Activated naive CD8-positive, alpha-beta T cell treated with anti-CD3 and anti-CD28 coated beads, Interleukin-2, amount 10 ng/mL, durations not matched to agents 7 days and 5 days (primary cell): ENCODE measurements around the gene SURF4. TPM values are rescaled to one million over a fixed set of nuclear protein-coding genes. Genes with fewer than 3 reads are reported as not detected.

ENCODE experiments used
- ATAC-seq: fragments of 150-1000 bp; cut with Tn5 transposase; one replicate; pipeline ENCODE4 v1.10.0; 2021; ENCODE audit warnings: low read depth, moderate library complexity
- POLR2A ChIA-PET: fragments of 350-600 bp; sonication (Branson Sonifier 250); formaldehyde crosslinking; loops from one replicate; lab custom pipeline; 2021; ENCODE audit warnings: antibody characterized with exemption; lab: Charles Lee
- DNase-seq: peaks from one replicate; pipeline ENCODE4 v3.0.0; 2021
- H3K27ac Mint-ChIP-seq: one replicate; pipeline ENCODE4 v1.8.0; 2022; ENCODE audit warnings: mild to moderate bottlenecking, mixed read lengths
- H3K27me3 Mint-ChIP-seq: one replicate; pipeline ENCODE4 v1.8.0; 2022; ENCODE audit warnings: mild to moderate bottlenecking, moderate library complexity, mixed read lengths
- H3K36me3 Mint-ChIP-seq: one replicate; pipeline ENCODE4 v1.8.0; 2021; ENCODE audit warnings: mild to moderate bottlenecking, mixed read lengths
- H3K4me1 Mint-ChIP-seq: one replicate; pipeline ENCODE4 v1.8.0; 2021; ENCODE audit warnings: mixed read lengths
- H3K4me3 Mint-ChIP-seq: one replicate; pipeline ENCODE4 v1.8.0; 2022; ENCODE audit warnings: mild to moderate bottlenecking, moderate library complexity, mixed read lengths
- H3K9me3 Mint-ChIP-seq: one replicate; pipeline ENCODE4 v1.8.0; 2021; ENCODE audit warnings: mixed read lengths
- total RNA-seq, 2 experiments: library from RNA; stranded (reverse); gene quantifications; one replicate each; pipeline ENCODE4 v1.2.3, GENCODE V29; 2021

The SURF4 gene
- 100 to 1,000 TPM; 160 to 161 TPM for total RNA-seq

DNA sequence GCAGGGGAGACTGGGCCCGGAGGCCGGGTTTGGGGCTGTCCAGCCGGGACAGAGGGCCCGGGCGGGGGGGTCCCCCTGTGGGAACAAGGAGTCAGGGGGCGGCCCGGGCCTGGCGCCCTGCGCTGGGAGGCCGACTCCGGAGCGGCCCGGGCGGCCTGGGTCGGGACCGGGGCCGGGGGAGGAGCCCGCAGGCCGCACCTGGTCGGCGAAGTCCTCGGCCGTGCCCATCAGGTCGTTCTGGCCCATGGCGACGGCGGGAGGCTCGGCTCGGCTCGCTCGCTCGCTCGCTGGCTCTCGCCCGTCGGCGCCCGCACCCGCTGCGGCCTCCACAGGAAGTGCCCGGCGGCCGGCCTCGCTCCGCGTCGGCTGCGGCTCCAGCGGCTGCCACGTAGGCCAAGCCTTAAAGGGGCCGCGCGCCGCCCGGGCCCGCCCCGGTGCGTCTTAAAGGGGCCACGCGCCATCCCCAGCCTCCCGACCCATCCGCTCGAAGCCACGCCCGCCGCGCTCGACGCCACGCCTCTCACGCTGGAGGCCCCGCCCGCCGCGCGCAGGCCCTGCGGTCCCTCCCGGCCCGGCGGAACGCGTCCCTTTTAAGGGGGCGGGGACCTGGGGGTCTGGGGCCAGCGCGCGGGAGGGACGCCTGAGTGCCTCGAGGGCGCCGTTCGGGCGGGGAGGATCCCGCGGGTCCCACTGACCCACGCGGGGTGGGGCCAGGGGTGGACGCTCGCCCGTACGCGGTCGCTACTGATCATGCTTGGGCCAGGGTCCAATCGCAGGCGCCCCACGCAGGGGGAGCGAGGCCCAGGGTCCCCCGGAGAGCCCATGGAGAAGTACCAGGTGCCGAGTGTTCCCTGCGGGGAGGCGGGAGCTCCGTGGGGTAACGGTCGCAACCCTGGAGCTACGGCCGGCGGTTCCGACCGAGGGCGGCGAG lies at the start of gene SURF4, which contains the start of gene STKLD1:
Gene SURF4, minus strand, starts transcription at position 337 of the 931 bp plus-strand sequence. Its CDS starts 91 bp downstream, at position 246.
Gene STKLD1, plus strand, starts transcription at position 643 of the 931 bp plus-strand sequence. Its CDS starts 108 bp downstream, at position 751.
- Mint-ChIP-seq H3K36me3 (peaks cover 17% of the 10 kb centered on the region), H3K4me1 (peaks cover 41% of the 10 kb centered on the region), H3K4me3 (peak within 1 kb of the TSS; percentile 95), H3K27ac (peak within 1 kb of the TSS; percentile 99), H3K27me3 (peaks cover 3% of the 10 kb centered on the region), H3K9me3 (no peaks in the 10 kb centered on the region)
- ATAC-seq (peak; percentile 78), DNase-seq (peak; percentile 99)
- POLR2A ChIA-PET, result interaction anchor here (1.2 to 7.1 kb wide), 9 partner anchors 12 to 41 kb away, joined by 3 to 162 read pairs (median 8); partner anchors contain the start of genes MED22, RPL7A, SURF1 and SURF2

DNA sequence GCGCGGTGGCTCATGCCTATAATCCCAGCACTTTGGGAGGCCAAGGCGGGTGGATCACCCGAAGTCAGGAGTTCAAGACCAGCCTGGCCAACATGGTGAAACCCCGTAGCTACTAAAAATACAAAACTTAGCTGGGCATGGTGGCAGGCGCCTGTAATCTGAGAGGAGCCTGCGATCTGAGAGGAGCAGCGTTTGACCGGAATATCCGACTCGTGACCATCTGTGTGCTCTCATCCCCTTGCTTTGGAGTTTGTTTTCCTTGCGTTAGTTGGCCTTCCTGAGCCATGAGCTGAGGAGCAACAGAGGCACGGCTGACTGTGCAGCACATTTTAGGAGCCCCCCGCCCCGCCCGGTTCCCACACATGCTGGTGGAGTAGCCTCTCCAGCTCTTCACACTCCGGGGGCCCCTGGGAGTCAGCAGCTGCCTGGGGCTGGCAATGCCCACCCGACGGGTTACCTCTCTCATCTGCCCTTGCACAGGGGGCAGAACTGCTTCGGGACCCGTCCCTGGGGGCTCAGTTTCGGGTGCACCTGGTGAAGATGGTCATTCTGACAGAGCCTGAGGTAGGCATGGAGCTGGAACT lies 49.3 kb upstream of the SURF4 start:
- POLR2A ChIA-PET, result interaction anchor here (1.0 kb wide), 1 partner anchor 9 kb away, joined by 3 read pairs; no protein-coding TSS in a partner anchor
- Mint-ChIP-seq H3K27ac (no peak overlapping the region), H3K27me3 (peaks cover 29% of the 10 kb centered on the region), H3K4me3 (no peak overlapping the region), H3K9me3 (no peaks in the 10 kb centered on the region), H3K4me1 (peaks cover 12% of the 10 kb centered on the region), H3K36me3 (no peaks in the 10 kb centered on the region)
- DNase-seq (no peak), ATAC-seq (no peak)

- no peak overlapping the region for H3K27ac Mint-ChIP-seq
- H3K36me3 Mint-ChIP-seq, result no peaks in the 10 kb centered on the region
- H3K27me3 Mint-ChIP-seq, result peaks cover 21% of the 10 kb centered on the region
- ATAC-seq (no peak), DNase-seq (no peak)
- no peaks in the 10 kb centered on the region for H3K9me3 Mint-ChIP-seq
- POLR2A ChIA-PET, result no interaction called here
- H3K4me3 Mint-ChIP-seq, result no peak overlapping the region
- peaks cover 14% of the 10 kb centered on the region for H3K4me1 Mint-ChIP-seq
Measured at GRCh38 chr9:133424187-133424586, 48.3 kb upstream of the SURF4 start.

DNA sequence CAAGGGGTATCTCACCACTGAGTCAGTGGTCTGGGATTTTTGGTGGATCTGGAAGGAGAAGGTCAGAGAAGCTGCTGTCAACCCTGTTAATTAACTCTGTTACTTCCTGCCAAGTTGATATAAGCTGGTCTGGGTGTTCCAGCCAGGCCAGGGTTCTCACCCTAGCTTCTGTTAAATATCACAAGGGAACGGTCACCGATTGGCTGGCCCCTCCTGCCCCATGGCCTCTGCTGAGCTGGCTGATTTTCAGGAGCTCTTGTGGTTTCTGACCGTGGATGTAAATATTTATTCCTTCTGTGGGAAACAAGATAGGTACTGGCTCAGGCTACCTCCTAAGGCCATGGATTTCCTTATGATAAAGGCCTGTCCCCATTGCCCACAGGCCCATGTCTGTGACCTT lies 47.4 kb upstream of the SURF4 start:
- Mint-ChIP-seq H3K27ac (no peak overlapping the region), H3K36me3 (no peaks in the 10 kb centered on the region), H3K27me3 (peaks cover 18% of the 10 kb centered on the region), H3K9me3 (no peaks in the 10 kb centered on the region), H3K4me1 (peaks cover 21% of the 10 kb centered on the region), H3K4me3 (no peak overlapping the region)
- DNase-seq (no peak), ATAC-seq (no peak)
- POLR2A ChIA-PET, result no interaction called here

- ATAC-seq, result no peak
- Mint-ChIP-seq H3K27ac (peak within 1 kb of the TSS; percentile 17), H3K27me3 (peaks cover 5% of the 10 kb centered on the region), H3K4me3 (peak within 1 kb of the TSS; percentile 8), H3K9me3 (no peaks in the 10 kb centered on the region), H3K36me3 (no peaks in the 10 kb centered on the region), H3K4me1 (peaks cover 23% of the 10 kb centered on the region)
- DNase-seq, result no peak
- POLR2A ChIA-PET, result no interaction called here
Measured at GRCh38 chr9:133421615-133422542, 46.0 kb upstream of the SURF4 start, which contains the start of gene ADAMTS13. Gene ADAMTS13 (plus strand): TSS chr9:133422367. CDS start chr9:133422444, 77 bp downstream.

GRCh38 chr9:133420392-133420827 lies 44.5 kb upstream of the SURF4 start:
- no peak for DNase-seq
- no peak for ATAC-seq
- POLR2A ChIA-PET, result interaction anchor here (0.7 kb wide), 1 partner anchor 8 kb away, joined by 3 read pairs; no protein-coding TSS in a partner anchor
- Mint-ChIP-seq H3K27ac (peak overlapping the region; percentile 15), H3K4me3 (no peak overlapping the region), H3K36me3 (no peaks in the 10 kb centered on the region), H3K4me1 (peaks cover 35% of the 10 kb centered on the region), H3K27me3 (no peaks in the 10 kb centered on the region), H3K9me3 (no peaks in the 10 kb centered on the region)

DNA sequence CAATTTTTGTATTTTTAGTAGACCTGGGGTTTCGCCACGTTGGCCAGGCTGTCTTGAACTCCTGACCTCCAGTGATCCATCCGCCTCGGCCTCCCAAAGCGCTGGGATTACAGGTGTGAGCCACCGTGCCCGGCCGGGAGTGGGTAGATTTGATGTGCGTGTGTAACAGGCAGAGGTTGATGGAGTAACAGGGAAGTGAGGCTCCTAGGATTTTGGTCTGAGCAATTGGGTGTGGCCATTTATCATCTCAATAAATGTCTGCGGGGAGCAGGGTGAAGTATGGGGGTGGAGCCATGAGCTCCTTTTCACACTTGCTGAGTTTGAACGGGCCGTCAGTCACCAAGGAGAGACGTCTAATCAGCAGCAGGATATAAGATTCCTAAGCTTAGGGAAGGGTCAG lies 43.1 kb upstream of the SURF4 start:
- POLR2A ChIA-PET, result interaction anchor here (0.8 to 2.3 kb wide), 2 partner anchors 40 to 48 kb away, joined by 3 to 6 read pairs; partner anchors contain the start of gene CACFD1

GRCh38 chr9:133417541-133418461 lies 41.9 kb upstream of the SURF4 start, which contains the start of gene REXO4:
Gene REXO4 (minus strand): TSS chr9:133418010. CDS start chr9:133417844, 166 bp downstream.
- Mint-ChIP-seq H3K27ac (peak within 1 kb of the TSS; percentile 94), H3K9me3 (no peaks in the 10 kb centered on the region), H3K36me3 (peaks cover 7% of the 10 kb centered on the region), H3K4me1 (peaks cover 40% of the 10 kb centered on the region), H3K4me3 (peak within 1 kb of the TSS; percentile 85), H3K27me3 (no peaks in the 10 kb centered on the region)
- POLR2A ChIA-PET, result interaction anchor here (0.6 to 2.3 kb wide), 7 partner anchors 42 to 473 kb away, joined by 3 to 6 read pairs (median 4); partner anchors contain the start of genes CACFD1 and SURF1
- ATAC-seq, result peak; percentile 87
- DNase-seq, result peak; percentile 92

More for the DNA sequence above, 43.1 kb upstream of the SURF4 start:
- H3K36me3 Mint-ChIP-seq, result peaks cover 6% of the 10 kb centered on the region
- no peak for ATAC-seq
- peak overlapping the region; percentile 85 for H3K4me3 Mint-ChIP-seq
- peaks cover 40% of the 10 kb centered on the region for H3K4me1 Mint-ChIP-seq
- H3K9me3 Mint-ChIP-seq, result no peaks in the 10 kb centered on the region
- no peak for DNase-seq
- peak overlapping the region; percentile 94 for H3K27ac Mint-ChIP-seq
- H3K27me3 Mint-ChIP-seq, result no peaks in the 10 kb centered on the region

GRCh38 chr9:133415170-133415569 lies 39.3 kb upstream of the SURF4 start:
- peaks cover 12% of the 10 kb centered on the region for H3K36me3 Mint-ChIP-seq
- ATAC-seq (no peak), DNase-seq (no peak)
- H3K4me1 Mint-ChIP-seq, result peaks cover 29% of the 10 kb centered on the region
- POLR2A ChIA-PET, result interaction anchor here (0.8 kb wide), 1 partner anchor 85 kb away, joined by 3 read pairs; no protein-coding TSS in a partner anchor
- H3K9me3 Mint-ChIP-seq, result no peaks in the 10 kb centered on the region
- no peaks in the 10 kb centered on the region for H3K27me3 Mint-ChIP-seq
- peak overlapping the region; percentile 10 for H3K27ac Mint-ChIP-seq
- H3K4me3 Mint-ChIP-seq, result no peak overlapping the region

- Mint-ChIP-seq H3K27ac (no peak overlapping the region), H3K36me3 (peaks cover 16% of the 10 kb centered on the region), H3K4me1 (peaks cover 10% of the 10 kb centered on the region), H3K27me3 (no peaks in the 10 kb centered on the region), H3K4me3 (no peak overlapping the region), H3K9me3 (no peaks in the 10 kb centered on the region)
- DNase-seq (no peak), ATAC-seq (no peak)
- POLR2A ChIA-PET, result no interaction called here
Measured at GRCh38 chr9:133408042-133408441, 32.2 kb upstream of the SURF4 start.

GRCh38 chr9:133406480-133407307 lies 30.8 kb upstream of the SURF4 start:
- H3K4me3 Mint-ChIP-seq, result no peak overlapping the region
- H3K9me3 Mint-ChIP-seq, result no peaks in the 10 kb centered on the region
- peak; percentile 80 for ATAC-seq
- peak; percentile 83 for DNase-seq
- H3K27me3 Mint-ChIP-seq, result no peaks in the 10 kb centered on the region
- H3K4me1 Mint-ChIP-seq, result peaks cover 10% of the 10 kb centered on the region
- POLR2A ChIA-PET, result no interaction called here
- H3K27ac Mint-ChIP-seq, result peak overlapping the region; percentile 70
- peaks cover 14% of the 10 kb centered on the region for H3K36me3 Mint-ChIP-seq
